Superior temporal gyrus (tissue), 1 donor: Measurements from ENCODE around the gene CFD.
"Not testable (repeated sequence)": the region's sequence is repeated elsewhere in the genome, so short reads cannot be mapped to it uniquely, and the experiment has no call there.

Experiments
- DNase-seq: peaks from one replicate; pipeline ENCODE4 v3.0.0-alpha.2; 2016; ENCODE audit errors: extremely low spot score

Gene CFD

GRCh38 chr19:858868-859843 is at the start of gene CFD:
TSS of gene CFD (plus strand) at chr19:859664. CDS start at chr19:859690, 26 bp downstream.
- no peak for DNase-seq

- DNase-seq = no peak
Observed at GRCh38 chr19:810077-810855, 49.2 kb upstream of the CFD start.

- no peak for DNase-seq
Observed at GRCh38 chr19:810883-811489, 48.5 kb upstream of the CFD start.

- no peak for DNase-seq
Observed at GRCh38 chr19:811506-812048, 47.9 kb upstream of the CFD start.

- no peak for DNase-seq
Observed at GRCh38 chr19:812049-812746, 47.3 kb upstream of the CFD start.

- no peak for DNase-seq
Observed at GRCh38 chr19:812747-813218, 46.7 kb upstream of the CFD start.

GRCh38 chr19:813219-814151 is 46.0 kb upstream of the CFD start:
- DNase-seq = no peak

GRCh38 chr19:814152-815078 is 45.0 kb upstream of the CFD start:
- no peak for DNase-seq

- no peak for DNase-seq
Observed at GRCh38 chr19:815079-815774, 44.2 kb upstream of the CFD start.

- no peak for DNase-seq
Observed at GRCh38 chr19:815775-816499, 43.5 kb upstream of the CFD start.

GRCh38 chr19:816500-816857 is 43.0 kb upstream of the CFD start:
- DNase-seq = no peak

GRCh38 chr19:820212-820611 is 39.3 kb upstream of the CFD start:
- DNase-seq = not testable (repeated sequence)

- DNase-seq = no peak
Observed at GRCh38 chr19:821231-821824, 38.1 kb upstream of the CFD start.

GRCh38 chr19:821825-822503 is 37.5 kb upstream of the CFD start, which contains the start of gene PLPPR3:
TSS of gene PLPPR3 (minus strand) at chr19:821955. CDS start at chr19:821559, 396 bp downstream.
- DNase-seq = no peak

GRCh38 chr19:823565-824121 is 35.8 kb upstream of the CFD start:
- DNase-seq = no peak

- DNase-seq = no peak
Observed at GRCh38 chr19:824885-825284, 34.6 kb upstream of the CFD start.
